Astrocyte (in vitro differentiated cells and primary cell): Measurements from ENCODE around the gene ATAT1. TPM values are rescaled to one million over a fixed set of nuclear protein-coding genes. Genes with fewer than 3 reads are reported as not detected.

Experiments used
- DNase-seq: peaks from one replicate; pipeline ENCODE4 v3.0.0-alpha.2; 2010; ENCODE audit warnings: low read depth
- FAIRE-seq: peaks from 2 replicates; lab custom pipeline; 2011; peaks lifted over from hg19 to GRCh38; lab: Jason Lieb, UNC
- H2AFZ ChIP-seq: 2 replicates; pipeline ENCODE4 v1.6.0; 2012; ENCODE audit warnings: low read depth, low read length, inconsistent platforms
- H3K27ac ChIP-seq: 2 replicates; pipeline ENCODE4 v1.5.1; 2011; ENCODE audit warnings: low read depth, low read length, inconsistent platforms
- H3K27me3 ChIP-seq: 2 replicates; pipeline ENCODE4 v1.6.0; 2011; ENCODE audit warnings: low read length, inconsistent platforms; ENCODE audit not compliant: insufficient read depth
- H3K36me3 ChIP-seq: 2 replicates; pipeline ENCODE4 v1.5.1; 2011; ENCODE audit warnings: low read length, inconsistent platforms; ENCODE audit not compliant: insufficient read depth
- H3K4me1 ChIP-seq: 2 replicates; pipeline ENCODE4 v1.5.1; 2011; ENCODE audit warnings: low read length, inconsistent platforms; ENCODE audit not compliant: insufficient read depth
- H3K4me2 ChIP-seq: 2 replicates; pipeline ENCODE4 v1.6.0; 2012; ENCODE audit warnings: low read length, inconsistent platforms
- H3K4me3 ChIP-seq: 2 replicates; pipeline ENCODE4 v1.5.1; 2011; ENCODE audit warnings: low read depth, mild to moderate bottlenecking, low read length, inconsistent platforms; ENCODE audit not compliant: insufficient read depth
- H3K79me2 ChIP-seq: 2 replicates; pipeline ENCODE4 v1.6.0; 2012; ENCODE audit warnings: mild to moderate bottlenecking, low read length, inconsistent platforms; ENCODE audit not compliant: insufficient read depth
- H3K9ac ChIP-seq: 2 replicates; pipeline ENCODE4 v1.6.0; 2012; ENCODE audit warnings: mild to moderate bottlenecking, low read length, inconsistent platforms
- H3K9me3 ChIP-seq: 2 replicates; pipeline ENCODE4 v1.5.1; 2012; ENCODE audit warnings: low read depth, mild to moderate bottlenecking, low read length, inconsistent platforms; ENCODE audit not compliant: insufficient read depth
- H4K20me1 ChIP-seq: 2 replicates; pipeline ENCODE4 v1.6.0; 2012; ENCODE audit warnings: low read length, inconsistent platforms; ENCODE audit not compliant: insufficient read depth
- H3K27ac Mint-ChIP-seq: one replicate; pipeline ENCODE4 v1.8.0; 2021; ENCODE audit warnings: mild to moderate bottlenecking, mixed read lengths; ENCODE audit not compliant: unreplicated experiment
- H3K27me3 Mint-ChIP-seq: one replicate; pipeline ENCODE4 v1.8.0; 2021; ENCODE audit warnings: low read depth, mixed read lengths; ENCODE audit not compliant: unreplicated experiment
- H3K36me3 Mint-ChIP-seq: one replicate; pipeline ENCODE4 v1.8.0; 2021; ENCODE audit warnings: low read depth, mixed read lengths; ENCODE audit not compliant: unreplicated experiment
- H3K4me1 Mint-ChIP-seq: one replicate; pipeline ENCODE4 v1.8.0; 2021; ENCODE audit warnings: low read depth, mixed read lengths; ENCODE audit not compliant: unreplicated experiment
- H3K4me3 Mint-ChIP-seq: one replicate; pipeline ENCODE4 v1.8.0; 2021; ENCODE audit warnings: mild to moderate bottlenecking, moderate library complexity, mixed read lengths; ENCODE audit not compliant: unreplicated experiment
- H3K9me3 Mint-ChIP-seq: one replicate; pipeline ENCODE4 v1.8.0; 2021; ENCODE audit warnings: mild to moderate bottlenecking, mixed read lengths; ENCODE audit not compliant: unreplicated experiment
- EZH2 ChIP-seq: IDR thresholded peaks from 2 replicates; pipeline ENCODE4 v1.6.1; 2012; ENCODE audit warnings: mild to moderate bottlenecking, low read length, inconsistent platforms; ENCODE audit not compliant: insufficient read depth
- total RNA-seq: library from RNA; stranded (reverse); gene quantifications from 2 replicates; pipeline ENCODE4 v1.2.1, GENCODE V29; 2021
- TF ChIP-seq, protein P1 (sequence below): IDR thresholded peaks from 2 replicates; pipeline ENCODE4 v1.5.1; 2011; ENCODE audit warnings: low read depth, mild to moderate bottlenecking, inconsistent platforms, low read length, moderate library complexity; ENCODE audit not compliant: insufficient read depth

The ATAT1 gene
- total RNA-seq, 1 donor from 2014 or later, result 16.6 TPM

- peaks cover 37% of the 10 kb centered on the region for H3K4me1 Mint-ChIP-seq
- peak overlapping the region; percentile 99 for H3K4me2 ChIP-seq
These were observed 13.2 kb upstream of the ATAT1 start for GRCh38 chr6:30613251-30614043.

GRCh38 chr6:30614044-30614842 is 12.4 kb upstream of the ATAT1 start:
- peaks cover 69% of the 10 kb centered on the region for H3K79me2 ChIP-seq

More at GRCh38 chr6:30613251-30614043, 13.2 kb upstream of the ATAT1 start:
- H3K4me3 Mint-ChIP-seq, result peak overlapping the region; percentile 76
- H3K4me1 ChIP-seq, result peaks cover 38% of the 10 kb centered on the region
- peaks cover 64% of the 10 kb centered on the region for H3K79me2 ChIP-seq
- H3K27me3 ChIP-seq, result no peaks in the 10 kb centered on the region
- H3K36me3 ChIP-seq, result peaks cover 25% of the 10 kb centered on the region
- DNase-seq, result peak; percentile 41
- peaks cover 24% of the 10 kb centered on the region for H3K36me3 Mint-ChIP-seq
- no peaks in the 10 kb centered on the region for H3K9me3 ChIP-seq
- H3K27me3 Mint-ChIP-seq, result no peaks in the 10 kb centered on the region
- H3K9me3 Mint-ChIP-seq, result peaks cover 3% of the 10 kb centered on the region
- peak overlapping the region; percentile 49 for H3K27ac Mint-ChIP-seq
- H3K4me3 ChIP-seq, result peak overlapping the region; percentile 100
- peaks cover 75% of the 10 kb centered on the region for H4K20me1 ChIP-seq
- TF ChIP-seq, protein P1, sequence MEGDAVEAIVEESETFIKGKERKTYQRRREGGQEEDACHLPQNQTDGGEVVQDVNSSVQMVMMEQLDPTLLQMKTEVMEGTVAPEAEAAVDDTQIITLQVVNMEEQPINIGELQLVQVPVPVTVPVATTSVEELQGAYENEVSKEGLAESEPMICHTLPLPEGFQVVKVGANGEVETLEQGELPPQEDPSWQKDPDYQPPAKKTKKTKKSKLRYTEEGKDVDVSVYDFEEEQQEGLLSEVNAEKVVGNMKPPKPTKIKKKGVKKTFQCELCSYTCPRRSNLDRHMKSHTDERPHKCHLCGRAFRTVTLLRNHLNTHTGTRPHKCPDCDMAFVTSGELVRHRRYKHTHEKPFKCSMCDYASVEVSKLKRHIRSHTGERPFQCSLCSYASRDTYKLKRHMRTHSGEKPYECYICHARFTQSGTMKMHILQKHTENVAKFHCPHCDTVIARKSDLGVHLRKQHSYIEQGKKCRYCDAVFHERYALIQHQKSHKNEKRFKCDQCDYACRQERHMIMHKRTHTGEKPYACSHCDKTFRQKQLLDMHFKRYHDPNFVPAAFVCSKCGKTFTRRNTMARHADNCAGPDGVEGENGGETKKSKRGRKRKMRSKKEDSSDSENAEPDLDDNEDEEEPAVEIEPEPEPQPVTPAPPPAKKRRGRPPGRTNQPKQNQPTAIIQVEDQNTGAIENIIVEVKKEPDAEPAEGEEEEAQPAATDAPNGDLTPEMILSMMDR, result no peak
- TF ChIP-seq EZH2, result no peak
- H3K9ac ChIP-seq, result peak overlapping the region; percentile 100
- H3K27ac ChIP-seq, result peak overlapping the region; percentile 100
- FAIRE-seq, result no peak
- H2AFZ ChIP-seq, result no peak overlapping the region

More at GRCh38 chr6:30614044-30614842, 12.4 kb upstream of the ATAT1 start:
- FAIRE-seq (no peak), DNase-seq (no peak)
- Histone ChIP-seq H3K9ac (peak overlapping the region; percentile 100), H2AFZ (no peak overlapping the region), H3K4me3 (peak overlapping the region; percentile 100), H3K4me1 (peaks cover 42% of the 10 kb centered on the region), H4K20me1 (peaks cover 67% of the 10 kb centered on the region), H3K27ac (peak overlapping the region; percentile 100), H3K36me3 (peaks cover 23% of the 10 kb centered on the region), H3K4me2 (peak overlapping the region; percentile 99), H3K27me3 (no peaks in the 10 kb centered on the region), H3K9me3 (no peaks in the 10 kb centered on the region)
- TF ChIP-seq, protein P1, result no peak
- TF ChIP-seq EZH2, result no peak
- Mint-ChIP-seq H3K36me3 (peaks cover 20% of the 10 kb centered on the region), H3K27ac (peak overlapping the region; percentile 100), H3K4me1 (peaks cover 44% of the 10 kb centered on the region), H3K4me3 (peak overlapping the region; percentile 99), H3K27me3 (no peaks in the 10 kb centered on the region), H3K9me3 (peaks cover 3% of the 10 kb centered on the region)
